VCaP (cell line): ENCODE data around the gene SPATA31A6.
"Not testable (repeated sequence)": the region's sequence is repeated elsewhere in the genome, so short reads cannot be mapped to it uniquely, and the experiment has no call there.

Source experiments
- H3K27ac ChIP-seq: fragments of 450-650 bp; 2 replicates; pipeline ENCODE4 v1.5.1; 2017
- TF ChIP-seq, protein P1 (sequence below): fragments of 450-650 bp; conservative IDR thresholded peaks from 2 replicates; pipeline ENCODE4 v1.5.1; 2017; ENCODE audit warnings: mild to moderate bottlenecking, moderate library complexity

SPATA31A6 gene

DNA sequence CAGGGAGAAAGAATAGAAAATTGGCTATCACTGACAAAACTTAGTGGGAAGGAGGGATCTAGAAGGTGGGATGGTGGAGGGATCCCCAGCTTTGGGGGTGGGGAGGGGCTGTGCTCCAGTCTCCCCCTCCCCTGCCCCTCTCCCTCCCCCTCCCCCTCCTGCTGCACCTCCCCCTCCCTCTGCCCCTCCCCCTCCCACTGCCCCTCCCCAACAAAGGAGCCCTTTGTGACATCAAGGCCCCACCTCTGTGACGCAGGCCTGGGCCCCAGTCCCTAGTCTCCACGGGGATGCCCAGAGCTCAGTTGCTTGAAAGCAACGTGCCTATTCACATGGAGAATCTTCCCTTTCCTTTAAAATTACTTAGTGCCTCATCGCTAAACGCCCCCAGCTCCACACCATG lies at the start of gene SPATA31A6:
TSS of gene SPATA31A6 (plus strand) at position 301 of the 400 bp plus-strand sequence. CDS start at position 330, 29 bp downstream.
- H3K27ac ChIP-seq: not testable (repeated sequence)

DNA sequence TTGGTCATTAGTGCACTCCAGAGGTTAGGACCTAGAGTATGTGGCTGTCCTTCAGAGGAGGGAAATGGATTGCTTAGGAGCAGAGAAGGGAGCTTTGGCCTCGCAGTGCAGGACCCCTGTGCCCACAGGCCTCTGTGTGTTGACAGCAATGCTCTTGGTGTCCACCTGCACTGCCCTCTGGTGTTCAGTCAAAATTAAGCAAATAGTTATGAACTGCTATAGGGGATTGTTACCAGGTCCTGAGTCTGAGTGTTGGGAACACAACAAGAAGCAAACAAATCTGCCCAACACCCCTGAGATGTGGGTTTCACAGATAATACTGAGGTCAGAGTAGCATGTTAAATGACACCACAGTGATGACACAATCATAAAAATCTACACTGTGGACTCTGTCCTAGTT lies 23.2 kb upstream of the SPATA31A6 start:
- TF ChIP-seq, protein P1, sequence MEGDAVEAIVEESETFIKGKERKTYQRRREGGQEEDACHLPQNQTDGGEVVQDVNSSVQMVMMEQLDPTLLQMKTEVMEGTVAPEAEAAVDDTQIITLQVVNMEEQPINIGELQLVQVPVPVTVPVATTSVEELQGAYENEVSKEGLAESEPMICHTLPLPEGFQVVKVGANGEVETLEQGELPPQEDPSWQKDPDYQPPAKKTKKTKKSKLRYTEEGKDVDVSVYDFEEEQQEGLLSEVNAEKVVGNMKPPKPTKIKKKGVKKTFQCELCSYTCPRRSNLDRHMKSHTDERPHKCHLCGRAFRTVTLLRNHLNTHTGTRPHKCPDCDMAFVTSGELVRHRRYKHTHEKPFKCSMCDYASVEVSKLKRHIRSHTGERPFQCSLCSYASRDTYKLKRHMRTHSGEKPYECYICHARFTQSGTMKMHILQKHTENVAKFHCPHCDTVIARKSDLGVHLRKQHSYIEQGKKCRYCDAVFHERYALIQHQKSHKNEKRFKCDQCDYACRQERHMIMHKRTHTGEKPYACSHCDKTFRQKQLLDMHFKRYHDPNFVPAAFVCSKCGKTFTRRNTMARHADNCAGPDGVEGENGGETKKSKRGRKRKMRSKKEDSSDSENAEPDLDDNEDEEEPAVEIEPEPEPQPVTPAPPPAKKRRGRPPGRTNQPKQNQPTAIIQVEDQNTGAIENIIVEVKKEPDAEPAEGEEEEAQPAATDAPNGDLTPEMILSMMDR: peak; percentile 63
- H3K27ac ChIP-seq: not testable (repeated sequence)

- not testable (repeated sequence) for H3K27ac ChIP-seq
These were observed 36.4 kb downstream of the SPATA31A6 start for GRCh38 chr9:42219861-42220260.

DNA sequence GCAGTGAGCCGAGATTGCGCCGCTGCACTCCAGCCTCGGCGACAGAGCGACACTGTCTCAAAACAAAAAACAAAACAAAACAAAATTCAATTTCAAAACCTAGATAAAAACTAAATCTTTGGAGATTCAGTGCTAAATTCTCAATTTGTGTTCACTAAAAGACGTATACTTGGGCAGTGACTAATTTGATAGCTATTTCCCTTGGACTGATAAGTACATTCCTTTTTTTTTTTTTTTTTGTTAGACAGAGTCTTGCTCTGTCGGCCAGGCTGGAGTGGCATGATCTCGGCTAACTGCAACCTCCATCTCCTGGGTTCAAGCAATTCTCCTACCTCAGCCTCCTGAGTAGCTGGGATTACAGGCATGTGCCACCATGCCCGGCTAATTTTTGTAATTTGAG lies 39.8 kb downstream of the SPATA31A6 start:
- H3K27ac ChIP-seq: not testable (repeated sequence)

DNA sequence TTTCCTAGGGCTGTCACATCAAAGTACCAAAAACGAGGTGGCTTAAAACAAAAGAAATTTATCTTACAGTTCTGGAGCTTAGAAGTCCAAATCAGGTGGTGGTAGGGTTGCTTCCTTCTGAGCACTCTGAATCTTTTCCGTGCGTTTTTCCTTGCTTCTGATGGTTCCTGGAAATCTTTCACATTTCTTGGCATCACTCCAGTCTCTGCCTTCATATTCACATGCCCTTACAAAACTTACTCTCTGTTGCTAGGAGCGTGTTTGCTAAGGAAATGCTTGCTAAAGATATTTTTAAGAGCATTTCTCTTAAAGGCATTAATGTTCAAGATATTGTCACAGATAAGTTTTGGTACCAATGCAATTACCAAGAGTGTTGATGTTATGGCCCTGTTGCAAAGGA lies 49.6 kb downstream of the SPATA31A6 start:
- H3K27ac ChIP-seq: not testable (repeated sequence)

- H3K27ac ChIP-seq: not testable (repeated sequence)
These were observed 51.2 kb downstream of the SPATA31A6 start for GRCh38 chr9:42234610-42235009.

- H3K27ac ChIP-seq: not testable (repeated sequence)
These were observed 52.0 kb downstream of the SPATA31A6 start for GRCh38 chr9:42235352-42235991.

- not testable (repeated sequence) for H3K27ac ChIP-seq
These were observed 52.6 kb downstream of the SPATA31A6 start for GRCh38 chr9:42236097-42236496.

DNA sequence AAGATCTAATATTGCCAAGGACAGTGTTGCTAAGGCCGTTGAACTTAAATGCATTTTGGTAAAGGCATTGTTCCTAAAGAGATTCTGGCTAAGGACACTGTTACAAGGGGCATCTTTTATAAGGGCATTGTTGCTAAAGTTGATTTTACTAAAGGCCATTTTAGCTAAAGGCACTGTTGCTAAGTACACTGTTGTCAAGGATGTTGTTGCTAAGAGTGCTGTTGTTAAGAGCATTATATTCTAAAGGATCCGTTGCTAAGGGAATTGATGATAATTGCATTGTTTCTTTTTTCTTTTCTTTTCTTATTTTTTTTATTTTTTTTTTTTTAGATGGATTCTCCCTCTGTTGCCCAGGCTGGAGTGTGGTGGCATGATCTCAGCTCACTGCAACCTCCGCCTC lies 53.9 kb downstream of the SPATA31A6 start:
- not testable (repeated sequence) for H3K27ac ChIP-seq

DNA sequence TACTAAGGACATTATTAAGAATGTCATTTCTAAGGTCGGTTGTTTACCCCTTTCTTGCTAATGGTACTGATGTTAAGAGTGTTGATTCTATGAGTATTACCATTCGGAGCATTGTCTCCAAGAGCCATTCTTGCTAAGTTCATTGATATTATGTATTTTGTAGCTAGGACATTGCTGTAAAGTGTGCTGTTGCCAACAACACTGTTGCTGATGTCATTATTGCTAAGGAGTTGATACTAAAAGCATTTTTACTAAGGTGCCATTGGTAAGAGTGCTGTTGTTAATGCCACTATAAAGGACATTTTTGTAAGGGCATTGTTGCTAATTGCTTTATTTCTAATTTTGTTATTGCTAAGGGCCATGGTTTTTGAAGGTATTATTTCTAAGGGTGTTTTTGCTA lies 55.4 kb downstream of the SPATA31A6 start:
- not testable (repeated sequence) for H3K27ac ChIP-seq
